ENCODE measurements around the gene CST9L.

- TF ChIP-seq JUNB (CRISPR knock-in tag; IDR thresholded peaks at IDR 0.05; ENCODE audit: borderline replicate concordance) (no peak), SMARCE1 (IDR thresholded peaks at IDR 0.05; ENCODE audit: borderline replicate concordance) (no peak), ZNF746 (CRISPR knock-in tag; IDR thresholded peaks at IDR 0.05) (no peak), ZNF878 (CRISPR knock-in tag; IDR thresholded peaks at IDR 0.05) (no peak), CTCF (CRISPR knock-in tag; IDR thresholded peaks at IDR 0.05) (no peak), ZNF281 (CRISPR knock-in tag; IDR thresholded peaks at IDR 0.05; ENCODE audit: borderline replicate concordance) (no peak), RERE (CRISPR knock-in tag; IDR thresholded peaks at IDR 0.05; ENCODE audit: low read depth) (no peak)
Observed at GRCh38 chr20:23551786-23552185, 16.5 kb downstream of the CST9L start.
